HepG2 (cell line): ENCODE measurements around the gene FBXO24. TPM values are rescaled to one million over a fixed set of nuclear protein-coding genes. Genes with fewer than 3 reads are reported as not detected.
A peak's percentile ranks its signal among the peaks of the same experiment; 100 is the strongest.

ENCODE experiments used
- ARNTL ChIP-seq: sonication (generic); formaldehyde crosslinking; IDR thresholded peaks from 2 replicates; pipeline ENCODE4 v1.4.0; 2020; ENCODE audit warnings: mild to moderate bottlenecking, missing genetic modification reagents
- GTF2F1 ChIP-seq: fragments of 150-350 bp; IDR thresholded peaks from 2 replicates; pipeline ENCODE4 v1.6.1; 2014; ENCODE audit warnings: low read length
- NR2C2 ChIP-seq: sonication (generic); formaldehyde crosslinking; IDR thresholded peaks from 2 replicates; pipeline ENCODE4 v1.4.0; 2020; ENCODE audit warnings: missing genetic modification reagents, mild to moderate bottlenecking, moderate library complexity, borderline replicate concordance
- SP5 ChIP-seq: IDR thresholded peaks from 2 replicates; pipeline ENCODE4 v1.6.1; 2016; ENCODE audit warnings: low read depth, borderline replicate concordance
- TOPORS ChIP-seq: sonication (generic); formaldehyde crosslinking; IDR thresholded peaks from 2 replicates; pipeline ENCODE4 v1.8.0; 2023; ENCODE audit warnings: mild to moderate bottlenecking, missing genetic modification reagents
- ZBTB43 ChIP-seq: sonication (generic); formaldehyde crosslinking; conservative IDR thresholded peaks from 2 replicates; pipeline ENCODE4 v1.4.0; 2020; ENCODE audit warnings: missing genetic modification reagents
- ZNF574 ChIP-seq: sonication (generic); formaldehyde crosslinking; IDR thresholded peaks from 2 replicates; pipeline ENCODE4 v1.4.0; 2020; ENCODE audit warnings: missing genetic modification reagents
- ZNF746 ChIP-seq: sonication (generic); formaldehyde crosslinking; IDR thresholded peaks from 2 replicates; pipeline ENCODE4 v1.8.0; 2022; ENCODE audit warnings: mild to moderate bottlenecking, missing genetic modification reagents
- ZSCAN5A ChIP-seq: sonication (generic); formaldehyde crosslinking; IDR thresholded peaks from 2 replicates; pipeline ENCODE4 v1.8.0; 2022; ENCODE audit warnings: mild to moderate bottlenecking, missing genetic modification reagents, borderline replicate concordance
- polyA plus RNA-seq, 8 experiments: library from polyadenylated mRNA; depleted of rRNA in 3 of 8; stranded (reverse) in 7 of 8; unstranded in 1 of 8; fragments of >200 nt; fragmentation: Illumina TruSeq in 4 of 8; extraction: Trizol in 4 of 8; gene quantifications; 2 replicates each; pipeline versions ENCODE4 v1.2.1 to v1.2.3, GENCODE V29; 2011 to 2016; ENCODE audit warnings: low read depth in 4 of 8, missing spikeins in 1 of 8, mixed read lengths in 1 of 8; ENCODE audit not compliant: insufficient read depth in 1 of 8
- total RNA-seq, 5 experiments: library from RNA; depleted of rRNA; stranded (reverse); fragments of >200 nt; fragmentation: Illumina TruSeq; extraction: Trizol; gene quantifications; 2 replicates each; pipeline ENCODE4 v1.2.3, GENCODE V29; 2016; ENCODE audit warnings: low read depth in 1 of 5
- TF ChIP-seq, protein P1 (sequence below): sonication (generic); IDR thresholded peaks from 2 replicates; pipeline ENCODE4 v1.6.1; 2016; ENCODE audit warnings: low read depth, borderline replicate concordance
- TF ChIP-seq, protein P2 (sequence below): sonication (generic); formaldehyde crosslinking; IDR thresholded peaks from 2 replicates; pipeline ENCODE4 v1.8.0; 2022; ENCODE audit warnings: missing genetic modification reagents, mild to moderate bottlenecking, moderate library complexity, borderline replicate concordance
- TF ChIP-seq, protein P3 (sequence below): IDR thresholded peaks from 2 replicates; pipeline ENCODE4 v1.6.1; 2016; ENCODE audit warnings: missing genetic modification reagents, missing compliant biosample characterization
- TF ChIP-seq, protein P4 (sequence below): sonication (generic); formaldehyde crosslinking; IDR thresholded peaks from 2 replicates; pipeline ENCODE4 v1.4.0; 2020; ENCODE audit warnings: missing genetic modification reagents
- TF ChIP-seq, protein P5 (sequence below): sonication (generic); formaldehyde crosslinking; IDR thresholded peaks from 2 replicates; pipeline ENCODE4 v1.5.0; 2020; ENCODE audit warnings: missing genetic modification reagents

The FBXO24 gene
- total and polyA plus RNA-seq, 2 of the 13 experiments (the other 11 are each of a cell fraction or from before 2014, with no cell fraction given), result 0.20 to 0.55 TPM

DNA sequence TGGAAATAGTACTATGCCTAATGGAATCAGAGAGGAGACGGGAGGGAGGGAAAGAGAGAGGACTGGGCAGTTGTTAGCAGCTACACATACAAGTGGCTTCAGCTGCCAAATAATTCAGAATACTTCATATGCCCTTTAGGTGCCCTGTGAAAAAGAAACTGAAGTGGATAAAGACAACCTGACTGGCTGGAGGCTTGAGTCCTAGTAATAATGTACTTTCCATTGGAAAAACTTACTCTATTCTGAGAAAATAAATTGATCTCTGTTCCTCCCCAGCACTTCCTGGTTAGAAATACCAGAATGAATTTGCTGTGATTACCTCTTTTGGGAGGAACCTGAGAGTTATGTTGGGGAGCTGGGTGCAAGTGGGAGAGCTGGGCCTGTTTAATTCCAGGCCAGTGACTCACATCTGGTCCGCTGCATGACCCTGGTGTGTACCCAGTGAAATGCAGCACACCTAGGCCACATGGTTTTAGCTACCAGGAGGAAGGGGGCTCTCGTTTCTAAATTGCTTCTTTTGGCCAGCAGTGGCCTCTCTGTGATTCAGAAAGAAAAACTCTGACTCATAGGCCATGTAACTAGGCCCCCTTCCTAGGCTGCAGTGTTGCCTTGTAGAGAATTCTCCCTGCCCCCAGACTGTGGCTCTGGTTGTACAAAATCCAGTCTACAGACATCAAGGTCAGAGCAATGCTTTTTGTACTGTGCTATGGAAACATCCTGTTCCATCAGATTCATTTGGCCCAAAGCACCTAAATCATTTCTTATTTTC is 40.6 kb upstream of the FBXO24 start (continued):
- TF ChIP-seq, protein P1, sequence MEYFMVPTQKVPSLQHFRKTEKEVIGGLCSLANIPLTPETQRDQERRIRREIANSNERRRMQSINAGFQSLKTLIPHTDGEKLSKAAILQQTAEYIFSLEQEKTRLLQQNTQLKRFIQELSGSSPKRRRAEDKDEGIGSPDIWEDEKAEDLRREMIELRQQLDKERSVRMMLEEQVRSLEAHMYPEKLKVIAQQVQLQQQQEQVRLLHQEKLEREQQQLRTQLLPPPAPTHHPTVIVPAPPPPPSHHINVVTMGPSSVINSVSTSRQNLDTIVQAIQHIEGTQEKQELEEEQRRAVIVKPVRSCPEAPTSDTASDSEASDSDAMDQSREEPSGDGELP, result peak; percentile 70; the same call in 1 of the 2 replicates
- TF ChIP-seq, protein P2, sequence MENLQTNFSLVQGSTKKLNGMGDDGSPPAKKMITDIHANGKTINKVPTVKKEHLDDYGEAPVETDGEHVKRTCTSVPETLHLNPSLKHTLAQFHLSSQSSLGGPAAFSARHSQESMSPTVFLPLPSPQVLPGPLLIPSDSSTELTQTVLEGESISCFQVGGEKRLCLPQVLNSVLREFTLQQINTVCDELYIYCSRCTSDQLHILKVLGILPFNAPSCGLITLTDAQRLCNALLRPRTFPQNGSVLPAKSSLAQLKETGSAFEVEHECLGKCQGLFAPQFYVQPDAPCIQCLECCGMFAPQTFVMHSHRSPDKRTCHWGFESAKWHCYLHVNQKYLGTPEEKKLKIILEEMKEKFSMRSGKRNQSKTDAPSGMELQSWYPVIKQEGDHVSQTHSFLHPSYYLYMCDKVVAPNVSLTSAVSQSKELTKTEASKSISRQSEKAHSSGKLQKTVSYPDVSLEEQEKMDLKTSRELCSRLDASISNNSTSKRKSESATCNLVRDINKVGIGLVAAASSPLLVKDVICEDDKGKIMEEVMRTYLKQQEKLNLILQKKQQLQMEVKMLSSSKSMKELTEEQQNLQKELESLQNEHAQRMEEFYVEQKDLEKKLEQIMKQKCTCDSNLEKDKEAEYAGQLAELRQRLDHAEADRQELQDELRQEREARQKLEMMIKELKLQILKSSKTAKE, result no peak
- peak; percentile 14; the same call in 1 of the 2 replicates for TF ChIP-seq ARNTL
- TF ChIP-seq, protein P3, sequence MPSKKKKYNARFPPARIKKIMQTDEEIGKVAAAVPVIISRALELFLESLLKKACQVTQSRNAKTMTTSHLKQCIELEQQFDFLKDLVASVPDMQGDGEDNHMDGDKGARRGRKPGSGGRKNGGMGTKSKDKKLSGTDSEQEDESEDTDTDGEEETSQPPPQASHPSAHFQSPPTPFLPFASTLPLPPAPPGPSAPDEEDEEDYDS, result peak; percentile 58; the same call in 1 of the 2 replicates
- TF ChIP-seq, protein P4, sequence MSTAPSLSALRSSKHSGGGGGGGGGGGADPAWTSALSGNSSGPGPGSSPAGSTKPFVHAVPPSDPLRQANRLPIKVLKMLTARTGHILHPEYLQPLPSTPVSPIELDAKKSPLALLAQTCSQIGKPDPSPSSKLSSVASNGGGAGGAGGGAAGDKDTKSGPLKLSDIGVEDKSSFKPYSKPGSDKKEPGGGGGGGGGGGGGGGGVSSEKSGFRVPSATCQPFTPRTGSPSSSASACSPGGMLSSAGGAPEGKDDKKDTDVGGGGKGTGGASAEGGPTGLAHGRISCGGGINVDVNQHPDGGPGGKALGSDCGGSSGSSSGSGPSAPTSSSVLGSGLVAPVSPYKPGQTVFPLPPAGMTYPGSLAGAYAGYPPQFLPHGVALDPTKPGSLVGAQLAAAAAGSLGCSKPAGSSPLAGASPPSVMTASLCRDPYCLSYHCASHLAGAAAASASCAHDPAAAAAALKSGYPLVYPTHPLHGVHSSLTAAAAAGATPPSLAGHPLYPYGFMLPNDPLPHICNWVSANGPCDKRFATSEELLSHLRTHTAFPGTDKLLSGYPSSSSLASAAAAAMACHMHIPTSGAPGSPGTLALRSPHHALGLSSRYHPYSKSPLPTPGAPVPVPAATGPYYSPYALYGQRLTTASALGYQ (CRISPR knock-in tag), result no peak
- no peak for TF ChIP-seq NR2C2 (CRISPR knock-in tag)
- TF ChIP-seq ZSCAN5A (CRISPR knock-in tag), result no peak
- TF ChIP-seq, protein P5, sequence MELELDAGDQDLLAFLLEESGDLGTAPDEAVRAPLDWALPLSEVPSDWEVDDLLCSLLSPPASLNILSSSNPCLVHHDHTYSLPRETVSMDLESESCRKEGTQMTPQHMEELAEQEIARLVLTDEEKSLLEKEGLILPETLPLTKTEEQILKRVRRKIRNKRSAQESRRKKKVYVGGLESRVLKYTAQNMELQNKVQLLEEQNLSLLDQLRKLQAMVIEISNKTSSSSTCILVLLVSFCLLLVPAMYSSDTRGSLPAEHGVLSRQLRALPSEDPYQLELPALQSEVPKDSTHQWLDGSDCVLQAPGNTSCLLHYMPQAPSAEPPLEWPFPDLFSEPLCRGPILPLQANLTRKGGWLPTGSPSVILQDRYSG (CRISPR knock-in tag), result no peak
- TF ChIP-seq TOPORS, result no peak
- 0 out of 2 replicates have a peak, but pooled peaks have one; percentile 39 for TF ChIP-seq ZBTB43 (CRISPR knock-in tag)
- peak; percentile 54; the same call in 1 of the 2 replicates for TF ChIP-seq ZNF746 (CRISPR knock-in tag)
- TF ChIP-seq SP5 (CRISPR knock-in tag), result peak; percentile 33; the same call in 1 of the 2 replicates
- TF ChIP-seq ZNF574 (CRISPR knock-in tag), result no peak; the same call in 1 of the 2 replicates
- no peak for TF ChIP-seq GTF2F1
